Cardiac fibroblast (primary cell): Measurements from ENCODE around the gene CDH16.

ENCODE experiments used
- DNase-seq, 2 donors: peaks; one replicate each; pipeline versions ENCODE4 v3.0.0 to v3.0.0-alpha.2; 2010; ENCODE audit warnings: low read depth in 2 of 2
- H3K4me3 ChIP-seq, 2 donors: replicated peaks in 1 of 2; 1 replicate in 1 of 2; 2 replicates in 1 of 2; pipeline ENCODE4 v1.5.1; 2011; ENCODE audit warnings: low read depth in 2 of 2, low read length in 2 of 2, mild to moderate bottlenecking in 2 of 2, moderate library complexity in 1 of 2
- CTCF ChIP-seq: IDR thresholded peaks from one replicate; pipeline ENCODE4 v1.5.1; 2011; ENCODE audit warnings: low read depth, mild to moderate bottlenecking, low read length, inconsistent platforms

The CDH16 gene

GRCh38 chr16:66881560-66881959 lies 37.1 kb downstream of the CDH16 start:
- no peak for TF ChIP-seq CTCF
- peak overlapping the region; percentile 89 to 94 for H3K4me3 ChIP-seq

GRCh38 chr16:66881014-66881417 lies 37.7 kb downstream of the CDH16 start:
- TF ChIP-seq CTCF = no peak
- no peak for DNase-seq
- peak overlapping the region; percentile 89 to 94 for H3K4me3 ChIP-seq

More at GRCh38 chr16:66881560-66881959, 37.1 kb downstream of the CDH16 start:
- no peak for DNase-seq

GRCh38 chr16:66880288-66881013 lies 38.2 kb downstream of the CDH16 start, which contains the start of gene PDP2:
Gene PDP2, plus strand, starts transcription at chr16:66880515. Its CDS starts 3,770 bp downstream, at chr16:66884285.
- H3K4me3 ChIP-seq = peak within 1 kb of the TSS; percentile 89 to 94
- DNase-seq = peak; percentile 95 to 97
- no peak for TF ChIP-seq CTCF

- no peak for TF ChIP-seq CTCF
- no peak overlapping the region for H3K4me3 ChIP-seq
- no peak for DNase-seq
These were observed 40.6 kb downstream of the CDH16 start for GRCh38 chr16:66878067-66878466.

GRCh38 chr16:66874079-66874775 lies 44.5 kb downstream of the CDH16 start:
- no peak for TF ChIP-seq CTCF
- DNase-seq = peak; percentile 66 to 72
- no peak overlapping the region for H3K4me3 ChIP-seq

GRCh38 chr16:66873685-66874055 lies 45.0 kb downstream of the CDH16 start:
- TF ChIP-seq CTCF = no peak
- DNase-seq = no peak
- H3K4me3 ChIP-seq = no peak overlapping the region
